Measurements from ENCODE around the gene MOCS1.
A peak's percentile ranks its signal among the peaks of the same experiment; 100 is the strongest.
"Not testable (repeated sequence)": the region's sequence is repeated elsewhere in the genome, so short reads cannot be mapped to it uniquely, and the experiment has no call there.

The MOCS1 gene

GRCh38 chr6:39934131-39934757, at the start of gene MOCS1:
Gene MOCS1 (minus strand): TSS chr6:39934462. CDS start chr6:39934417, 45 bp downstream.
- no peak for DNase-seq

GRCh38 chr6:39984051-39984450, 49.8 kb upstream of the MOCS1 start:
- DNase-seq: no peak

GRCh38 chr6:39983193-39983592, 48.9 kb upstream of the MOCS1 start:
- no peak for DNase-seq

- no peak for DNase-seq
Measured at GRCh38 chr6:39982720-39983119, 48.5 kb upstream of the MOCS1 start.

GRCh38 chr6:39980839-39981580, 46.7 kb upstream of the MOCS1 start:
- peak; percentile 50 for DNase-seq

- no peak for DNase-seq
Measured at GRCh38 chr6:39979461-39980328, 45.4 kb upstream of the MOCS1 start.

- no peak for DNase-seq
Measured at GRCh38 chr6:39978240-39978639, 44.0 kb upstream of the MOCS1 start.

GRCh38 chr6:39973661-39974060, 39.4 kb upstream of the MOCS1 start:
- no peak for DNase-seq

GRCh38 chr6:39972717-39973116, 38.5 kb upstream of the MOCS1 start:
- DNase-seq: not testable (repeated sequence)

GRCh38 chr6:39971131-39971530, 36.9 kb upstream of the MOCS1 start:
- not testable (repeated sequence) for DNase-seq

- DNase-seq: no peak
Measured at GRCh38 chr6:39965751-39966150, 31.5 kb upstream of the MOCS1 start.

- DNase-seq: no peak
Measured at GRCh38 chr6:39964530-39964929, 30.3 kb upstream of the MOCS1 start.

GRCh38 chr6:39964094-39964493, 29.8 kb upstream of the MOCS1 start:
- DNase-seq: no peak

GRCh38 chr6:39962831-39963230, 28.6 kb upstream of the MOCS1 start:
- no peak for DNase-seq

GRCh38 chr6:39961178-39961577, 26.9 kb upstream of the MOCS1 start:
- no peak for DNase-seq

GRCh38 chr6:39958947-39959346, 24.7 kb upstream of the MOCS1 start:
- no peak for DNase-seq

- no peak for DNase-seq
Measured at GRCh38 chr6:39956936-39957335, 22.7 kb upstream of the MOCS1 start.

- DNase-seq: no peak
Measured at GRCh38 chr6:39953076-39953618, 18.9 kb upstream of the MOCS1 start.

- DNase-seq: no peak
Measured at GRCh38 chr6:39952167-39952566, 17.9 kb upstream of the MOCS1 start.

- DNase-seq: no peak
Measured at GRCh38 chr6:39951716-39952115, 17.5 kb upstream of the MOCS1 start.

GRCh38 chr6:39951191-39951590, 16.9 kb upstream of the MOCS1 start:
- DNase-seq: no peak

GRCh38 chr6:39950125-39950720, 16.0 kb upstream of the MOCS1 start:
- no peak for DNase-seq

GRCh38 chr6:39948199-39948791, 14.0 kb upstream of the MOCS1 start:
- no peak for DNase-seq

All from NCI-H1694 treated with DMSO at 0.1 percent for 48 hours (cell line).